A673 (cell line): ENCODE measurements around the gene HEATR9. TPM values are rescaled to one million over a fixed set of nuclear protein-coding genes. Genes with fewer than 3 reads are reported as not detected.

Source experiments
- BruUV-seq: library from RNA; stranded (reverse); fragments of 400-500 nt; replicated peaks from 2 replicates; lab custom pipeline; 2021; lab: Mats Ljungman, UMichigan
- CTCF ChIA-PET: fragments of 300-600 bp; sonication (Branson Sonifier 250); formaldehyde crosslinking; loops from one replicate; lab custom pipeline; 2022; ENCODE audit warnings: antibody characterized with exemption; lab: Charles Lee
- POLR2A ChIA-PET: fragments of 300-600 bp; sonication (Branson Sonifier 250); formaldehyde crosslinking; loops from one replicate; lab custom pipeline; 2022; ENCODE audit warnings: antibody characterized with exemption; ENCODE audit not compliant: low non-redundant PET; lab: Charles Lee
- DNase-seq: peaks from one replicate; pipeline ENCODE4 v3.0.0-alpha.2; 2015; ENCODE audit warnings: low spot score
- H3K27ac ChIP-seq: fragments of 200-600 bp; sonication (generic); 2 replicates; pipeline ENCODE4 v1.5.1; 2016; ENCODE audit warnings: mixed run types, low read depth, mild to moderate bottlenecking, mixed read lengths, antibody characterized with exemption, low read length; ENCODE audit not compliant: poor library complexity, severe bottlenecking
- H3K27me3 ChIP-seq: fragments of 200-600 bp; sonication (generic); replicated peaks from 2 replicates; pipeline ENCODE4 v1.6.1; 2017; ENCODE audit warnings: mixed run types, low read depth, mild to moderate bottlenecking, mixed read lengths, antibody characterized with exemption, low read length; ENCODE audit not compliant: insufficient read depth, poor library complexity
- H3K36me3 ChIP-seq: fragments of 200-600 bp; sonication (generic); 2 replicates; pipeline ENCODE4 v1.6.1; 2016; ENCODE audit warnings: mixed run types, mild to moderate bottlenecking, mixed read lengths, antibody characterized with exemption, low read length; ENCODE audit not compliant: insufficient read depth, poor library complexity, severe bottlenecking
- H3K4me1 ChIP-seq: fragments of 200-600 bp; sonication (generic); 2 replicates; pipeline ENCODE4 v1.6.1; 2017; ENCODE audit warnings: mixed run types, mild to moderate bottlenecking, mixed read lengths, antibody characterized with exemption, low read length; ENCODE audit not compliant: insufficient read depth, poor library complexity, severe bottlenecking
- H3K4me3 ChIP-seq: fragments of 200-600 bp; sonication (generic); 2 replicates; pipeline ENCODE4 v1.5.1; 2016; ENCODE audit warnings: low read depth, mixed run types, mild to moderate bottlenecking, mixed read lengths, low read length; ENCODE audit not compliant: poor library complexity, severe bottlenecking
- H3K9me3 ChIP-seq: fragments of 200-600 bp; sonication (generic); 2 replicates; pipeline ENCODE4 v1.6.1; 2016; ENCODE audit warnings: mixed run types, low read depth, mild to moderate bottlenecking, mixed read lengths, antibody characterized with exemption, low read length; ENCODE audit not compliant: poor library complexity, severe bottlenecking
- EZH2 ChIP-seq: fragments of 200-600 bp; sonication (generic); IDR thresholded peaks from 2 replicates; pipeline ENCODE4 v1.6.1; 2017; ENCODE audit warnings: borderline replicate concordance, low read depth, mild to moderate bottlenecking, mixed read lengths, antibody characterized with exemption, low read length; ENCODE audit not compliant: poor library complexity, severe bottlenecking
- intact Hi-C: fragments of 100-400 bp; cut with micrococcal nuclease; formaldehyde crosslinking; loops from one replicate; pipeline ENCODE4 v1.10.0; 2022; ENCODE audit not compliant: unreplicated experiment
- total RNA-seq: library from RNA; stranded (reverse); gene quantifications from 2 replicates; pipeline ENCODE4 v1.2.3, GENCODE V29; 2021
- TF ChIP-seq, protein P1 (sequence below): fragments of 300-800, 200-600 bp; sonication (generic); conservative IDR thresholded peaks from 2 replicates; pipeline ENCODE4 v1.5.1; 2017; ENCODE audit warnings: low read depth, mild to moderate bottlenecking, antibody characterized with exemption, low read length, moderate library complexity, mixed read lengths

The HEATR9 gene
- total RNA-seq, 1 experiment from 2014 or later, result not detected

GRCh38 chr17:35842239-35842638, 26.5 kb downstream of the HEATR9 start:
- Histone ChIP-seq H3K4me1 (no peaks in the 10 kb centered on the region), H3K27me3 (no peaks in the 10 kb centered on the region), H3K36me3 (peaks cover 66% of the 10 kb centered on the region), H3K4me3 (no peak overlapping the region), H3K9me3 (no peaks in the 10 kb centered on the region), H3K27ac (no peak overlapping the region)
- POLR2A ChIA-PET, result no interaction called here
- no peak for TF ChIP-seq EZH2
- TF ChIP-seq, protein P1, sequence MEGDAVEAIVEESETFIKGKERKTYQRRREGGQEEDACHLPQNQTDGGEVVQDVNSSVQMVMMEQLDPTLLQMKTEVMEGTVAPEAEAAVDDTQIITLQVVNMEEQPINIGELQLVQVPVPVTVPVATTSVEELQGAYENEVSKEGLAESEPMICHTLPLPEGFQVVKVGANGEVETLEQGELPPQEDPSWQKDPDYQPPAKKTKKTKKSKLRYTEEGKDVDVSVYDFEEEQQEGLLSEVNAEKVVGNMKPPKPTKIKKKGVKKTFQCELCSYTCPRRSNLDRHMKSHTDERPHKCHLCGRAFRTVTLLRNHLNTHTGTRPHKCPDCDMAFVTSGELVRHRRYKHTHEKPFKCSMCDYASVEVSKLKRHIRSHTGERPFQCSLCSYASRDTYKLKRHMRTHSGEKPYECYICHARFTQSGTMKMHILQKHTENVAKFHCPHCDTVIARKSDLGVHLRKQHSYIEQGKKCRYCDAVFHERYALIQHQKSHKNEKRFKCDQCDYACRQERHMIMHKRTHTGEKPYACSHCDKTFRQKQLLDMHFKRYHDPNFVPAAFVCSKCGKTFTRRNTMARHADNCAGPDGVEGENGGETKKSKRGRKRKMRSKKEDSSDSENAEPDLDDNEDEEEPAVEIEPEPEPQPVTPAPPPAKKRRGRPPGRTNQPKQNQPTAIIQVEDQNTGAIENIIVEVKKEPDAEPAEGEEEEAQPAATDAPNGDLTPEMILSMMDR, result no peak
- no peak for DNase-seq
- BruUV-seq, result no TSS peak
- intact Hi-C loops, result no loop called here
- CTCF ChIA-PET, result no interaction called here

GRCh38 chr17:35841505-35841904, 27.2 kb downstream of the HEATR9 start:
- no peak for DNase-seq
- peaks cover 67% of the 10 kb centered on the region for H3K36me3 ChIP-seq
- intact Hi-C loops, result no loop called here
- ChIA-PET POLR2A (no interaction called here), CTCF (interaction anchor here (0.6 kb wide), 2 partner anchors 10 to 194 kb away, joined by 3 to 5 read pairs; no protein-coding TSS in a partner anchor)
- no peaks in the 10 kb centered on the region for H3K27me3 ChIP-seq
- H3K9me3 ChIP-seq, result no peaks in the 10 kb centered on the region
- no TSS peak for BruUV-seq
- no peak overlapping the region for H3K27ac ChIP-seq
- TF ChIP-seq EZH2, result no peak
- TF ChIP-seq, protein P1, result no peak
- H3K4me3 ChIP-seq, result no peak overlapping the region
- H3K4me1 ChIP-seq, result no peaks in the 10 kb centered on the region

DNA sequence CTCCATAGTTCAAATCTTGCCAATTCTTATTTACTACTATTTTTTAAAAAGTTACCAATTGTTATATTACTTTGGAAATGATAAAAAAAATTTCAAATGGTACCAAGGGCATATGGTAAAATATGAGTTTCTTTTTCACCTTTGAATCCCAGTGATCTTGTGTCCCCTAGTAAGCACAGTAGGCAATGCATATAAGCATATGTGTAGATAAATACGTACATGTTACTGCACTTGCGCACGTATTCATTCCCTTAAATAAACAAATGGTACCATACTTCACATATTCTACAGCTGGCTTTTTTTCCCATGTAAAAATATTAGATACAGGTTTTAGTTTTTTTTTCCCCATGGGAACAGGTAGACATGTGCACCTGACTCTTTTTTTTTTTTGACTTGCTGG, 27.6 kb downstream of the HEATR9 start:
- Histone ChIP-seq H3K9me3 (no peaks in the 10 kb centered on the region), H3K4me3 (no peak overlapping the region), H3K4me1 (no peaks in the 10 kb centered on the region), H3K27me3 (no peaks in the 10 kb centered on the region), H3K36me3 (peaks cover 67% of the 10 kb centered on the region), H3K27ac (no peak overlapping the region)
- CTCF ChIA-PET, result interaction anchor here (0.6 kb wide), 2 partner anchors 10 to 194 kb away, joined by 3 to 5 read pairs; no protein-coding TSS in a partner anchor
- intact Hi-C loops, result no loop called here
- TF ChIP-seq, protein P1, result no peak
- TF ChIP-seq EZH2, result no peak
- BruUV-seq, result no TSS peak
- POLR2A ChIA-PET, result no interaction called here
- DNase-seq, result no peak
